Heart left ventricle (tissue), 16 donors: Measurements from ENCODE around the gene H6PD. TPM values are rescaled to one million over a fixed set of nuclear protein-coding genes. Genes with fewer than 3 reads are reported as not detected.

Experiments
- ATAC-seq, 4 donors: fragments of 200-7000 bp; cut with Tn5 transposase; one replicate each; pipeline ENCODE4 v1.9.1; 2020 to 2022; ENCODE audit warnings: moderate library complexity in 4 of 4, mild to moderate bottlenecking in 3 of 4, moderate number of reproducible peaks in 1 of 4
- DNase-seq, 5 donors: peaks; one replicate each; pipeline ENCODE4 v3.0.0-alpha.2; 2020
- H3K27ac ChIP-seq, 12 donors: fragments of 200-600 bp; sonication (generic) in 4 of 12; one replicate each; pipeline versions ENCODE4 v1.5.0 to v1.8.0; 2016 to 2022; ENCODE audit warnings: mild to moderate bottlenecking in 2 of 12
- H3K27me3 ChIP-seq, 9 donors: fragments of 200-600 bp; sonication (generic) in 2 of 9; one replicate each; pipeline versions ENCODE4 v1.5.1 to v1.8.0; 2016 to 2022; ENCODE audit warnings: mild to moderate bottlenecking in 3 of 9
- H3K36me3 ChIP-seq, 9 donors: fragments of 200-600 bp; sonication (generic) in 2 of 9; one replicate each; pipeline versions ENCODE4 v1.5.0 to v1.8.0; 2018 to 2022; ENCODE audit warnings: mild to moderate bottlenecking in 2 of 9
- H3K4me1 ChIP-seq, 12 donors: fragments of 200-600 bp; sonication (generic) in 4 of 12; one replicate each; pipeline versions ENCODE4 v1.5.0 to v1.8.0; 2016 to 2022; ENCODE audit warnings: mild to moderate bottlenecking in 3 of 12
- H3K4me3 ChIP-seq, 12 donors: fragments of 200-600 bp; sonication (generic) in 4 of 12; one replicate each; pipeline versions ENCODE4 v1.5.0 to v1.8.0; 2017 to 2022; ENCODE audit warnings: mild to moderate bottlenecking in 9 of 12, moderate library complexity in 4 of 12
- H3K9me3 ChIP-seq, 12 donors: fragments of 200-600 bp; sonication (generic) in 4 of 12; one replicate each; pipeline versions ENCODE4 v1.5.0 to v1.8.0; 2016 to 2022; ENCODE audit warnings: mild to moderate bottlenecking in 1 of 12
- CTCF ChIP-seq, 12 donors: fragments of 200-600 bp; sonication (generic) in 4 of 12; IDR thresholded peaks; one replicate each; pipeline versions ENCODE4 v1.5.0 to v1.8.0; 2018 to 2022; ENCODE audit warnings: antibody characterized with exemption in 12 of 12, mild to moderate bottlenecking in 5 of 12
- POLR2A ChIP-seq, 2 donors: fragments of 450-650 bp; IDR thresholded peaks; one replicate each; pipeline ENCODE4 v1.6.1; 2017; ENCODE audit warnings: antibody characterized with exemption in 2 of 2, mild to moderate bottlenecking in 2 of 2, moderate library complexity in 2 of 2
- WGBS, 4 donors: extraction: QIAGEN DNeasy Blood & Tissue Kit in 2 of 4; methylation state at CpG; one replicate each; pipeline versions ENCODE4 v1.1.5 to v1.1.7; 2013 to 2018; 5-methylcytosine and 5-hydroxymethylcytosine counted together
- intact Hi-C, 10 donors: fragments of 100-400 bp; cut with DNase I; formaldehyde crosslinking; loops; one replicate each; pipeline versions ENCODE4 v1.11.1 to v1.14.2; 2022
- polyA plus RNA-seq, 2 donors: library from polyadenylated mRNA; stranded (reverse); fragments of 200-250 nt; gene quantifications; one replicate each; pipeline ENCODE4 v1.2.3, GENCODE V29; 2013
- total RNA-seq, 9 donors: library from RNA; depleted of rRNA in 2 of 9; stranded (reverse); fragments of >200 nt in 2 of 9; fragmentation: NEBNext Ultra II Directional in 3 of 9; extraction: Animal tissue kit (Norgen Biotek cat#: 25700) in 3 of 9; gene quantifications; one replicate each; pipeline versions ENCODE4 v1.1.0 to v1.2.4, GENCODE V29; 2016 to 2023
- donor health status: ischemic (EF 13 %, LVEDD 7.1; RV severe dilation, severe dysfunction).
- donor health status: healthy with polysubstance abuse.
- donor health status: DM: no; HTN: yes; CAD: no.
- donor health status: DM: no; HTN: no; CAD: no.
- donor health status: ischemic (EF 25% LVEDD 6.9; RV normal size, moderate dysfunction).
- donor health status: ischemic (EF 25% LVEDD 5.7; RV mildly dilated, moderate dysfunction).
- donor health status: healthy.
- donor health status: DM: yes; HTN: yes; CAD: no.
- donor health status: ischemic (EF 35%, LVEDD 5.7; RV mildly dilated, moderate dysfunction).
- donor health status: nonischemic (EF 11% LVEDD 7.7; RV severe dilation, severe dysfunction).
- donor health status: DM: yes; HTN: yes; CAD: no.
- donor health status: PGD.
- donor health status: ischemic (EF 29% LVEDD 5.4; RV normal size, mild dysfunction).
- donor health status: nonischemic (EF 23%, LVEDD 6.1; RV moderate dilation, normal function).

The H6PD gene
- total and polyA plus RNA-seq, 11 donors, result 11.0 to 54.5 (median 26.4) TPM

GRCh38 chr1:9212735-9213134 lies 21.8 kb upstream of the H6PD start:
- H3K27ac ChIP-seq, result no peak overlapping the region
- no peak for ATAC-seq
- no peak overlapping the region for H3K4me3 ChIP-seq

GRCh38 chr1:9213956-9214355 lies 20.6 kb upstream of the H6PD start:
- H3K27me3 ChIP-seq, result no peaks in the 10 kb centered on the region
- no peaks in the 10 kb centered on the region for H3K4me1 ChIP-seq
- DNase-seq (no peak), ATAC-seq (no peak)
- no peak overlapping the region for H3K27ac ChIP-seq
- H3K9me3 ChIP-seq, result peaks cover 0 to 2% (median 0%) of the 10 kb centered on the region in 12 donors
- TF ChIP-seq CTCF (IDR thresholded peaks at IDR 0.05) (no peak), POLR2A (IDR thresholded peaks at IDR 0.05) (no peak)
- H3K36me3 ChIP-seq, result no peaks in the 10 kb centered on the region
- 87 to 94% (median 87%) methylated on average over 10 of the region's 10 CpGs for WGBS, 4 donors
- intact Hi-C loops, result no loop called here
- H3K4me3 ChIP-seq, result no peak overlapping the region

More at GRCh38 chr1:9212735-9213134, 21.8 kb upstream of the H6PD start:
- no peaks in the 10 kb centered on the region for H3K9me3 ChIP-seq
- no peaks in the 10 kb centered on the region for H3K36me3 ChIP-seq
- no peaks in the 10 kb centered on the region for H3K4me1 ChIP-seq
- intact Hi-C loops, result no loop called here
- H3K27me3 ChIP-seq, result peaks cover 0 to 10% (median 0%) of the 10 kb centered on the region in 9 donors
- DNase-seq, result no peak
- 86 to 88% (median 87%) methylated on average over 3 of the region's 3 CpGs for WGBS, 4 donors
- TF ChIP-seq POLR2A (IDR thresholded peaks at IDR 0.05), result no peak
- TF ChIP-seq CTCF (IDR thresholded peaks at IDR 0.05), result no peak

- intact Hi-C loops, result no loop called here
These were observed 15.7 kb upstream of the H6PD start for GRCh38 chr1:9218917-9219316.

More at GRCh38 chr1:9218917-9219316, 15.7 kb upstream of the H6PD start:
- no peaks in the 10 kb centered on the region for H3K27me3 ChIP-seq
- no peak overlapping the region for H3K27ac ChIP-seq
- H3K36me3 ChIP-seq, result no peaks in the 10 kb centered on the region
- ATAC-seq (no peak), DNase-seq (no peak)
- H3K4me1 ChIP-seq, result no peaks in the 10 kb centered on the region
- TF ChIP-seq POLR2A (IDR thresholded peaks at IDR 0.05) (no peak), CTCF (IDR thresholded peaks at IDR 0.05) (no peak)
- H3K9me3 ChIP-seq, result peaks cover 0 to 4% (median 0%) of the 10 kb centered on the region in 12 donors
- 68 to 72% (median 70%) methylated on average over 5 of the region's 5 CpGs for WGBS, 4 donors
- no peak overlapping the region for H3K4me3 ChIP-seq
